GM23248 (cell line): ENCODE data around the gene ATG7. TPM values are rescaled to one million over a fixed set of nuclear protein-coding genes. Genes with fewer than 3 reads are reported as not detected.

ENCODE experiments used
- DNase-seq: peaks from one replicate; pipeline ENCODE4 v3.0.0-alpha.2; 2015
- H2AFZ ChIP-seq: fragments of 200-600 bp; sonication (generic); 2 replicates; pipeline ENCODE4 v1.6.1; 2016; ENCODE audit warnings: antibody characterized with exemption
- H3F3A ChIP-seq: fragments of 200-600 bp; sonication (generic); 2 replicates; pipeline ENCODE4 v1.6.1; 2016; ENCODE audit warnings: mild to moderate bottlenecking, antibody characterized with exemption, mixed run types; ENCODE audit not compliant: insufficient read depth
- H3K27ac ChIP-seq: fragments of 200-600 bp; sonication (generic); 2 replicates; pipeline ENCODE4 v1.5.1; 2016; ENCODE audit warnings: mild to moderate bottlenecking
- H3K27me3 ChIP-seq: fragments of 200-600 bp; sonication (generic); replicated peaks from 2 replicates; pipeline ENCODE4 v1.6.1; 2016; ENCODE audit warnings: mild to moderate bottlenecking; ENCODE audit not compliant: insufficient read depth
- H3K36me3 ChIP-seq: fragments of 200-600 bp; sonication (generic); 2 replicates; pipeline ENCODE4 v1.6.1; 2016; ENCODE audit warnings: low read depth, mild to moderate bottlenecking
- H3K4me1 ChIP-seq: fragments of 200-600 bp; sonication (generic); 2 replicates; pipeline ENCODE4 v1.6.1; 2016; ENCODE audit warnings: mild to moderate bottlenecking; ENCODE audit not compliant: insufficient read depth
- H3K4me2 ChIP-seq: fragments of 200-600 bp; sonication (generic); one replicate; pipeline ENCODE4 v1.6.1; 2016; ENCODE audit warnings: mild to moderate bottlenecking; ENCODE audit not compliant: unreplicated experiment
- H3K4me3 ChIP-seq: fragments of 200-600 bp; sonication (generic); 2 replicates; pipeline ENCODE4 v1.5.1; 2016; ENCODE audit warnings: mild to moderate bottlenecking
- H3K79me2 ChIP-seq: fragments of 200-600 bp; sonication (generic); 2 replicates; pipeline ENCODE4 v1.6.1; 2016; ENCODE audit warnings: mild to moderate bottlenecking; ENCODE audit not compliant: insufficient read depth
- H3K9ac ChIP-seq: fragments of 200-600 bp; sonication (generic); 2 replicates; pipeline ENCODE4 v1.6.1; 2016; ENCODE audit warnings: mild to moderate bottlenecking
- H3K9me2 ChIP-seq: fragments of 200-600 bp; sonication (generic); 2 replicates; pipeline ENCODE4 v1.6.1; 2016; ENCODE audit warnings: mixed run types, mild to moderate bottlenecking, moderate library complexity; ENCODE audit not compliant: insufficient read depth
- H3K9me3 ChIP-seq: fragments of 200-600 bp; sonication (generic); one replicate; pipeline ENCODE4 v1.6.1; 2017; ENCODE audit warnings: low read depth
- H4K20me1 ChIP-seq: fragments of 200-600 bp; sonication (generic); 2 replicates; pipeline ENCODE4 v1.6.0; 2016; ENCODE audit not compliant: insufficient read depth
- EZH2 ChIP-seq: fragments of 200-600 bp; sonication (generic); IDR thresholded peaks from 2 replicates; pipeline ENCODE4 v1.6.1; 2018; ENCODE audit warnings: antibody characterized with exemption, mild to moderate bottlenecking; ENCODE audit not compliant: insufficient read depth, poor library complexity, severe bottlenecking
- EZH2phosphoT487 ChIP-seq: fragments of 200-600 bp; sonication (generic); IDR thresholded peaks from 2 replicates; pipeline ENCODE4 v1.6.1; 2018; ENCODE audit warnings: antibody characterized with exemption, moderate library complexity, mild to moderate bottlenecking, low read depth; ENCODE audit not compliant: insufficient read depth
- WGBS, 2 experiments: methylation state at CpG; one replicate each; pipeline ENCODE4 v1.1.6; 2015 to 2017; ENCODE audit warnings: low lambda C conversion rate in 2 of 2, low coverage in 1 of 2; ENCODE audit errors: missing lambda C conversion rate in 2 of 2; 5-methylcytosine and 5-hydroxymethylcytosine counted together
- in situ Hi-C: fragments of 300-500 bp; cut with MboI; formaldehyde crosslinking; loops from 2 replicates; pipeline ENCODE4 v1.15.0; 2020
- polyA plus RNA-seq: library from polyadenylated mRNA; unstranded; fragments of >200 nt; fragmentation: Nextera tagmentation; extraction: Ambion mirVana; gene quantifications from 2 replicates; pipeline ENCODE4 v1.2.1, GENCODE V29; 2016
- total RNA-seq: library from RNA; depleted of rRNA; stranded (reverse); fragments of >200 nt; shearing (Covaris generic); gene quantifications from 2 replicates; pipeline ENCODE4 v1.2.3, GENCODE V29; 2014

Gene ATG7
- total and polyA plus RNA-seq, 2 experiments from 2014 or later: 40.5 to 67.5 TPM

- Histone ChIP-seq H4K20me1 (no peaks in the 10 kb centered on the region), H3K36me3 (peaks cover 10% of the 10 kb centered on the region; the same call in 1 of the 2 replicates), H3K9me2 (no peaks in the 10 kb centered on the region), H3K4me3 (no peak overlapping the region), H3K4me1 (peaks cover 21% of the 10 kb centered on the region), H3K27me3 (no peaks in the 10 kb centered on the region), H3K4me2 (no peak overlapping the region), H3K9ac (no peak overlapping the region), H2AFZ (no peak overlapping the region), H3K9me3 (no peaks in the 10 kb centered on the region), H3F3A (peaks cover 31% of the 10 kb centered on the region), H3K27ac (no peak overlapping the region), H3K79me2 (peaks cover 88% of the 10 kb centered on the region)
- no peak for DNase-seq
- in situ Hi-C loops: no loop called here
- no peak for TF ChIP-seq EZH2phosphoT487
- TF ChIP-seq EZH2: no peak
- WGBS, 2 experiments: 98% methylated on average over 12 of the region's 12 CpGs
Measured at GRCh38 chr3:11560746-11561145, 288.5 kb downstream of the ATG7 start.

- 85% methylated on average over 17 of the region's 17 CpGs for WGBS, 2 experiments
- no peaks in the 10 kb centered on the region for H3K27me3 ChIP-seq
- no peak overlapping the region for H2AFZ ChIP-seq
- in situ Hi-C loops: no loop called here
- H4K20me1 ChIP-seq: no peaks in the 10 kb centered on the region
- H3K4me2 ChIP-seq: no peak overlapping the region
- H3K9me3 ChIP-seq: no peaks in the 10 kb centered on the region
- no peaks in the 10 kb centered on the region for H3K9me2 ChIP-seq
- peaks cover 90% of the 10 kb centered on the region for H3K79me2 ChIP-seq
- TF ChIP-seq EZH2phosphoT487 (no peak), EZH2 (no peak)
- no peak for DNase-seq
- no peak overlapping the region for H3K4me3 ChIP-seq
- H3K27ac ChIP-seq: no peak overlapping the region
- H3F3A ChIP-seq: peaks cover 36% of the 10 kb centered on the region
- H3K36me3 ChIP-seq: peaks cover 9% of the 10 kb centered on the region; the same call in 1 of the 2 replicates
- no peak overlapping the region for H3K9ac ChIP-seq
- H3K4me1 ChIP-seq: peaks cover 17% of the 10 kb centered on the region
Measured at GRCh38 chr3:11562277-11562881, 290.2 kb downstream of the ATG7 start.

- DNase-seq: no peak
- Histone ChIP-seq H3K4me2 (no peak overlapping the region), H3K9me2 (no peaks in the 10 kb centered on the region), H2AFZ (no peak overlapping the region), H3K9me3 (no peaks in the 10 kb centered on the region), H3F3A (peaks cover 33% of the 10 kb centered on the region), H3K79me2 (peaks cover 95% of the 10 kb centered on the region), H4K20me1 (no peaks in the 10 kb centered on the region), H3K36me3 (peaks cover 11% of the 10 kb centered on the region; the same call in 1 of the 2 replicates), H3K9ac (no peak overlapping the region), H3K4me3 (no peak overlapping the region), H3K27me3 (no peaks in the 10 kb centered on the region), H3K4me1 (peaks cover 17% of the 10 kb centered on the region), H3K27ac (no peak overlapping the region)
- in situ Hi-C loops: no loop called here
- 83 to 85% methylated on average over 15 to 16 of the region's 16 CpGs for WGBS, 2 experiments
- no peak for TF ChIP-seq EZH2phosphoT487
- no peak for TF ChIP-seq EZH2
Measured at GRCh38 chr3:11563159-11563864, 291.1 kb downstream of the ATG7 start.

GRCh38 chr3:11563865-11564185 is 291.6 kb downstream of the ATG7 start:
- 83 to 93% methylated on average over 7 of the region's 7 CpGs for WGBS, 2 experiments
- no peak for TF ChIP-seq EZH2phosphoT487
- TF ChIP-seq EZH2: no peak
- in situ Hi-C loops: no loop called here
- Histone ChIP-seq H3K9me2 (no peaks in the 10 kb centered on the region), H3K79me2 (peaks cover 91% of the 10 kb centered on the region), H3K9me3 (no peaks in the 10 kb centered on the region), H4K20me1 (no peaks in the 10 kb centered on the region), H3K9ac (no peak overlapping the region), H3K27me3 (no peaks in the 10 kb centered on the region), H3K36me3 (peaks cover 11% of the 10 kb centered on the region; the same call in 1 of the 2 replicates), H2AFZ (no peak overlapping the region), H3K4me3 (no peak overlapping the region), H3K4me1 (peaks cover 16% of the 10 kb centered on the region), H3F3A (peaks cover 29% of the 10 kb centered on the region), H3K4me2 (no peak overlapping the region), H3K27ac (no peak overlapping the region)
- no peak for DNase-seq
